Stimulated activated CD4-positive, alpha-beta T cell treated with anti-CD3 and anti-CD28 coated beads, Interleukin-12 subunit alpha, Interleukin-12 subunit beta, amount 100 ng/mL, for 48 hours (primary cell): ENCODE data around the gene TAF4.
A peak's percentile ranks its signal among the peaks of the same experiment; 100 is the strongest.

Source experiments
- DNase-seq, 3 donors: peaks; one replicate each; pipeline ENCODE4 v3.0.0-alpha.2; 2020; ENCODE audit warnings: low read depth in 2 of 3, low spot score in 1 of 3

Gene TAF4

DNA sequence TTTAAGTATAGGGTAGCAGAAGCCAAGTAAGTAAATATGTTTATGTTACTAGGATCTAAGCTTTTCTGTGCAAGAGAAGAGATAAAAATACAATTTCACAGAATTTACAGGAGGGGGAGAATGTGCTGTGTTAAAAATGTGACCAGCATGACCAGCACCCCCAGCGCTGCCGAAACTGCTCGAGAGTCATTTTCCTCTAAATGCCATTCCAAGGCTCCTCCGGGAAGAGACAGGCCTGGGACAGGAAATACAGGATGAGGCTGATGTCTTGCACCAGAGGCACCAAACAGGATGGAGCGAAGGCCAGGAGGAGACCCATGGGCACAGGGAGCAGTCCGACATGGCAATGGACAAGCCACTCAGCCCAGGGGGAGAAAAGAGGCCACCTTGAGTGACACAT lies 21.1 kb downstream of the TAF4 start:
- no peak for DNase-seq

DNA sequence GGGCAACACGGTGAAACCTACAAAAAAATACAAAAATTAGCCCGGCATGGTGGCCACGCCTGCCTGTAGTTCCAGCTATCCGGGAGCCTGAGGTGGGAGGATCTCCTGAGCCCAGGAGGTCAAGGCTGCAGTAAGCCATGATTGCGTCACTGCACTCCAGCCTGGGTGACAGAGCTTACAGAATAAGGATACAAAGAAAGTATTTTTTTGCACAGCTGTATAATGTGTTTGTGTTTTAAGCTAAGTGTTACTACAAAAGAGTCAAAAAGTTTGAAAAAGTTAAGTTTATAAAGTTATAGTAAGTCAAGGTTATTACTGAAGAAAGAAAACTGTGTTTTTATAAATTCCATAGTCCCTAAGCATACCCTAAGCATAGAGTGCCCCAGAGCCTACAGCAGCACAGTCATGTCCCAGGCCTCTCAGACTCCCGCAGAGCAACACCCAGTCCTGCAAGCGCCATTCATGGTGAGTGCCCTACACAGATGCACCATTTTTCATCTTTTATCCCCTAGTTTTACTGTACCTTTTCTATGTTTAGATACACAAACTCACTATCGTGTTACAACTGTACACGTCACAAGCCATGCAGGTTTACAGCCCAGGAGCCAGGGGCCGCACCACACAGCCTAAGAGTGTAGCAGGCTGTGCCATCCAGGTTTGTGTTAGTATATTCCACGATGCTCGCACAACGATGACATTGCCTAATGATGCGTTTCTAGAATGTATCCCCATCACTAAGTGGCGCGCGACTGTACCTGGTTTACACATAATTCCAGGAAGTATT lies 22.4 kb downstream of the TAF4 start:
- DNase-seq = no peak

DNA sequence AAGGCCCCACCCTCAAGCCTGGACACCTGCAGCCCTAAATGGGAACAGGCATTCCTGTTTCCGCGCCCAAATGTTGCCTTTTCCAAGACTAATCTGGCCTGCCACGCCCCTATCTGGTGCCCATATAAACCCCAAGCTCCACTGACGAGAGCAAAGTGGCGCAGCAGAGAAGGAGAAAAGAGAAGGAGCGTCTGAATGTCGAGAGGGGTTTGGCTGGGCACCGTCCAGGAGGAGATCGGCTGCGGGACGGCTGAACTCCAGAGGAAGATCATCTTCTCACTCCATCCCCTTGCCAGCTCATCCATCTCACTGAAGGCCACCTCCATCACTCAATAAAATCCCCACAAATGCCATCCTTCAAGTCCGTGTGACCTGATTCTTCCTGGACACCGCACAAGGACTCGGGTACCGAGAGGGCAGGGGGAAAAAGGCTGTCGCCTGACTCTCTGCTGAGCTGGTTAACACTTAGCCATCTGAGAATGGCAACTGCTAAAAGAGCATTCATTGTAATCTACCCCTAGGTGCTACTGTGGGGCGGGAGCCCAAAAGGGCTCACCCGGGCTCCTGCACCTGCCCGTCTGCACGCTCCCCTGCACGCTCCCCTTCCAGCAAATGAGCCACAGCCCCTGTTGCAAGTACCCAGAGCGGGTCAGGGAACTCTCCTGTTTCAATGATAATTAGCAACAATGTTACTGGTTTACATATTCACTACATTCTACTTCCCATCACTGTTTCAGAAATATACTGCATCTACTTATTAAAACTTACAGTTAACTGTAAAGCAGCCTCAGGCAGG lies 23.5 kb downstream of the TAF4 start:
- no peak for DNase-seq

DNA sequence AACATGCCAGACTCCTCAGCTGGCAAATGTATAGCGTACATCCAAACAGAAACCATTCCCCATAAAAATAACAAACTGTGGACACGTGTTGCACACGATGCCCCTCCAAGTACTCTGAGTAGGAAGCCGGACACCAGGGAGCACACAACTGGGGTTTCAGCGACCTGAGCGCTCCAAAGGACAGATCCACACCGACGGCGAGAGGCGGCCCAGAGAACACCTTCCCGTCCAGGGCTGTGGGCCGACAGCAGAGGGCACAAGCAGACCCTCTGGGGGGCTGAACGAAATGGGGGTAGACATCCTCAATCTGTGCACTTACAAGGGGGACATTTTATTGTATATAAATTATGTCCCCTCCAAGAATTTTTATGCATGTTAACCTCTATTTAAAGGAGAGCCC lies 24.7 kb downstream of the TAF4 start:
- no peak for DNase-seq

DNA sequence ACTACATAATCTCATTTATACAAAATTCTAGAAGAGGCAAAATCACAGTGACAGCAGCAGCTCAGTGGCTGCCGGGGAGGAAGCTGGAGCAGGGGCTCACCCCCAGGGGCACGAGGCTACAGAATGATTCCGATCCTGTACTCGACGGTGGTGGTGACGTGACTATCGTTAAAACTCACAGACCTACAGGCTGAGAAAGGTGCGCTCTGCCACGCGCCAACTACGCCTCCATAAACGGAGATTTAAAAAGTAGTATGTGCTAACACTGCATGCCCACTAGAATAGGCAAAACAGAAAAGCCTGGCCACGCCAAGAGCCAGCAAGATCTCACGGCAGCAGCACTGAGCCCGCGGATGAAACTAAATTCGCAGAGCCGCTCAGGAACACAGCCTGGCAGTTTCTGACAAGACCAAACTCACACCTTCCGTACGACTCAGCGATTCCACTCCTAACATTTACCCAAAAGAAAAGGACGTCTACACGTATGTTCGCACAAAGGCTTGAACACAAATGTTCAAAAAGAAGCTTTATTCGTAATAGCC lies 25.2 kb downstream of the TAF4 start:
- DNase-seq = no peak

DNA sequence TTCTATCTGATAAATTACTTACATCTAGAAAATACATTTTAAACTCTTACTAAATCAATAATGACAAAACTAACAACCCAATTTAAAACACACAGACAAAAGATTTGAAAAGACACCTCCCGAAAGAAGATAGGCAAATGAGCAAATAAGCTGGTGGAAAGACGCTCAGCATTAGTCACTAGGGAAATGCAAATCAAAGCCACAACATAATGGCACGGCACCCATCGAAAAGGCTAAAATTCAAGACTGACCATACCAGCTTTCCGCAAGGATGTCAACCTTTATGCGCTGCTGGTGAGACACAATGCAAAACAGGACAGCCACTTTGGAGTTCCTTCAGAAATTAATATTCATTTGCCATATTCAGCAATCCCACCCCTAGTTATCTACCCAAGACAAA lies 25.9 kb downstream of the TAF4 start:
- DNase-seq = no peak

DNA sequence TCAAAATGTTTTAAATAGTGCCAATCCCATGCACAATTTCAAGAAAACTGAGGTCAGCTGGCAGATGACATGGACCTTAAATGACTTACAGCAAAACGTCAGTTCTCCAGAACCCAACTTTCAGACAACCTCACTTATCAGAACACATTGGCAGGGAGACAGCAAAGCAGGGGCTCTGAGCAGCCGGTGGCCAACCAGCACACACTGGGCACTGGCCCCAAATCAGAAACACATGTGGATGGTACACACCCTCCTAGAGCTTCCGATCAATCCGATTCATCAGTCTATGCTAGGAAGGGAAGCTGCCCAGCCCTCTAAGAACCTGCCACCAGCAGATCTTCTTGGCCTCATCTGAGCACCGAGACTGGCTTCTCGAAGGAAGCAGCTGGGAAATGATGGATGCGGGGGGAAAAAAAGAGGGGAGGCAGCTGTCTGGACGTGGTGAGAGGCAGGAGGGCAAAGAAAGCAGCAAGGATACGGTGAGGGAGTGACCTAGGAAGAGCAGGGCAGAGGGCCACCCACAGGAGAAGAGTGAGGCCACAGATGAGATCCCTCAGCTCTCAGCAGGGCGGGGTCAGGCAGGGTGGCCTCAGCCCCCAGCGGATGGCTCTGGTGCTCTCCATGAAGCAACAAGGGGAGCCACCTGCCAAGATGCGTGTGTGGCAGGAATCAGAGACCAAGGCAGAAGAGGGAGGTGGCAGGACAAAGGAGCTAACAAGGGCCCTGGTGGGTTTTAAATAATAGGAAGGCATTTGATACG lies 32.9 kb downstream of the TAF4 start:
- no peak for DNase-seq

DNA sequence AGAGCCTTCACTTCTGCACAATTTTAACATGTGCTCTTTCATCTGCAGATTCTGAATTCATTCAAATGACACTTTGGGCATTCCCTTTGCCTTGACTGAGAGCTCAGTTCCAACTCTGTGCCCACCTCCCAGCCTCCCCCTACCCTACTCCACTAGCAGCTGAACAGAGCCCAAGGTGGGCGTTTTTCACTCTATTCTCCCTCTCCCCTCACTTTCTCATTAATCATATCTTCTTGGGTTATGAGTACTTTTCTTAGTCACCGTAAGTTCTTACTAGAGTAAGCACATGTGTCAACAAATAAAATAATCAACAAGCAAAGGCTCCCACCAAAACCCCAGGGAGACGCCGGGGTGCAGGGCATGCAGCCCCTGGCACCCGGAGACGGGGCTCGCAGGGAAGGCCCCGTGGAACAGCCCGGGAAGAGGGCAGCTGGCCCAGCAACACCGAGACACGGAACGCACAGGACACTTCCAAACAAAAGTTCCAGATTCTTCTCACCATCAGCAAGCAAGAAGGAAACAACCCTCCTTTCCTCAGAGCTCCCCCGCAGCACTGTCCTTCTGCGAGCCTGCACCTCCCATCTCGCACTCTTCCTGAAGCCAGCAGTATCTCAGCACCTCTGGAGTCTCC lies 34.1 kb downstream of the TAF4 start:
- no peak for DNase-seq

DNA sequence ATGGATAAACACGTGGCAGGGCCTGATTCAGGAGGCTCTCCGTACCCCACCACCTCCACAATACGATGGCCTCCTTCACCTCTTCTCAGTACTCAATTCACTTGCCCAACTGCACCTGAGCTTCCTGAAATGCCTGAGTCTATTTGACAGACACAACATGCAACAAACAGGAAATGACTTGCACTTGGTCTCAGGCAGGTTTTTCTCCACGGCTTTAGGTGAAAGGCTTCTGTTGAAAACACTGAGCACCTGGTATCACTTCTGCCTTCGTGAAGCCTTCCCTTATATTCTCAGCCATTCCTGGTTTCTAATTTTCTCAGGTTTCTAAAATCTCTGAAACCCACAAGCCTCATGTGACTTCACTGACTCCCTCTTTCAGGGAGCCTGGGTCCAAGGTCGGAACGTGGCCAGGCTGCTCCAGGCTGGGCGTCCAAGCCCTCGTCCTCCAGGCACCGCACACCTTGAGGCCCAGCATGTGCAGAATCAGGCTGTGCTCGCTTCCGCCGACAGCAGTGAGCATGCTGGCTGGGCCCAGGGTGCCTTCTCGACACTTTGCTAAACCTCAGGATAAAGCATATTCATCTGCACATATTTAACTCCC lies 34.7 kb downstream of the TAF4 start:
- peak in 1 of 3 donors; percentile 5 for DNase-seq

DNA sequence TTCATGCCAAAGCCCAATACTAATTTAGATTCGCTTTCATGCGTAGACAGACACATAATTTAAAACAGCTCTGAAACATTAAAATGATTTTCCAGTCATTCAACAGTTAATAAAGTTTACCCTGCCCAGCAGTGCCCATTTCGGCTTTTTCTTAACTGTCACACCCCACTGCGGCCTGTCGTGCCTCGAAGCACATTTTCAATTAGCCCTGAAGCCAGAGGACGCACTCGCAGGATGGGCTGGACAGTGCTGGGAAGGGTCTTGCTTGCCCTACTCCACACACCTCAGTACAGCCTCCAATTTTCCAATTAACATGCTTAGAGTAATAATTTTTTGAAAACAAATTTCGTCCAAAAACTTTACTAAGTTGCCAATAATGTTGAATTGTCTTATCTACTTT lies 35.3 kb downstream of the TAF4 start:
- no peak for DNase-seq

DNA sequence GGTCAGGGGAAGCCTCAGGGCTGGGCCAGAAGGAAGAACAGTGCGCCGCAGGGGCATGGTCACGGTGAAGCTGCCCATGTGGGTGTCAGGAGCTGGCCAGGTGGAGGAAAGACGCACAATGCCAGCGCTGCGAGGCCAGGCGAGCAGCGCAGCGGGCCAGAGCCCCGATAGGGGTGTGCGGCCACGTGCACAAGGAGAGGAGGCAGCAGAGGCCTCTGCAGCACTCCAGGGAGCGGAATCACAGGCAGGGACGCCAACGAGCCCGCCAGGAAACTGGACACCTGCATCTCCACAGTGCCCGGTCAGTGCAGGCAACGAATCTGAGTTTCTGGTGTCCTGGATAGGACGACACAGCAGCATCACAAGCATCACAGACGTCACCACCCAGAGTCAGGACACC lies 35.7 kb downstream of the TAF4 start:
- no peak for DNase-seq

DNA sequence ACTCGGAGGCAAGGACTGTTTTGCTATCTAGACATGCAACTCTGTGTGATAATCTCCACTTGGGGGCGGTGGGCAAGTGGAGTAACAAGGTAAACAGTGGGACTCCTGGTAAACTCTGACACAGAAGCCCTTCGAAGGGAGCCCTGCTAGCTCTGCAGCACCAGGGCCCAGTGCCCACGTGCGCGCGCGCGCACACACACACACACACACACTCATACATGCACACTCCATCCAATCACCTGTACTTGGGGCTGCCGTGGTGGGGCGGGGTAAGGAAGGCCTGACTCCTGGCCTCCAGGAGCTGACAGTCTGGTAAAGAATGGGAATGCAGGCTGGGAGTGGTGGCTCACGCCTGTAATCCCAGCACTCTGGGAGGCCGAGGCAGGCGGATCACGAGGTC lies 36.4 kb downstream of the TAF4 start:
- DNase-seq = no peak

DNA sequence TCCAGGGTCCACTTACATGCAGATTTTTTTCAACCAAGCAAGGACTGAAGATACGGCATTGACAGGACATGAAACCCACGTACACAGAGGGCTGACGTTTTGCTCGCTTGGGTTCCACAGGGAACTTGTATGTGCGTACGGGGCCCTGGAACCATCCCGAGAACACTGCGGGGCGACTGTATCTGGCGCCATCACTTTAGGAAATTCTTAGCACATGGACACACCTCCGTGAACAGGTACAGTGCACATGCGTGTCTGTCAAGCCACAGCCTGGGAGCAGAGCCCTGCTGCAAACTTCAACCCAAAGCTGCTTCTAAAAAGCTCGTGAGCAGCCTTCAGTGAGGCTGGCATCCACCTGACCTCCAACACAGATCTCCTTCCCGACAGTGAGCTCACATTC lies 37.3 kb downstream of the TAF4 start:
- DNase-seq = no peak

DNA sequence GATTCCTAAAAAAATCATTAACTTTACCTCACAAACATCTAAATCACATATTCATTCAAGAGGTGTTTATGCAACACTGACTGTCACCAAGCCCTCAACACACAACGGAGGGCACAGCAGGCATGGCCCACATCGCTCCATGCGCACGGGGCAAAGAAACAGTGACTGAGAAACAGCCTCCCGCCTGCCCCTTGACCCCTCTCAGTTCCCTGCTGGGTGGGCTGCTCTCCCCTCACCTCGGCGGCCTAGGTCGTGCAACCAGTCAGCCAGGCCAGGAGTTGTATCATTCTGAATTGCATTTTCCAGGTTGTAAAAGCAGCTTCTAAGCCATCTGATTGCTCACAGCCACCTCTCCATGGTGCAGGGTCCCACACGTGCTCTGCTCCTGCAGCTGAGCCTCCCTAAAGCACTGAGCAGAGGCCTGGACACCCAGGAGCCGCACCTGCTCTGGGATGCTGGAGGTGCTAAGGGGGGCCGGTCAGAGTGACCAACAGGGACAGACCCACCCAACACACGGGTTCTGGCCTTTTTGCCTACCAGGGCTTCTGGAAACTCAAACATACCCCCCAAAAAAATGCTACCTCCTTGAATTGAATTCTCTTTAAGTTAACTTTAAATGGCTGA lies 37.9 kb downstream of the TAF4 start:
- DNase-seq = no peak

DNA sequence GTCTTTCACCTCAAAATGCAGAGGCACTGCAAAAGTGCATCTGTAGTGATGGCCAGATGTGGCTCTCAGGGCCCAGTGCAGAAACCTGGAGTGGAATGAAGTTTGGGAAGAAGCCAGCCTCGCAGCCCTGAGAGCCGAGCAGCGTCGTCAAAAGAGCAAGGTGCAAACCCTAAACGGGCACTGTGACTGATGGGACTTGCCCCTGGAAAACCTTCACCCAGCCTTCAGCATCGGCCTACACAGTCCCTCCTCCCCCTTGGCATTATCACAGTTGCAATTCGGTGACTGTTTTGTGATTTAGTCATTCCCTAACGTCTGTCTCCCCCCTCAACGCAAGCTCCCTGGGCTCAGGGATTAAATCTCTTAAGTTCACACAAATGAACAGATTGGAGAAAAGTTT lies 38.6 kb downstream of the TAF4 start:
- no peak for DNase-seq

DNA sequence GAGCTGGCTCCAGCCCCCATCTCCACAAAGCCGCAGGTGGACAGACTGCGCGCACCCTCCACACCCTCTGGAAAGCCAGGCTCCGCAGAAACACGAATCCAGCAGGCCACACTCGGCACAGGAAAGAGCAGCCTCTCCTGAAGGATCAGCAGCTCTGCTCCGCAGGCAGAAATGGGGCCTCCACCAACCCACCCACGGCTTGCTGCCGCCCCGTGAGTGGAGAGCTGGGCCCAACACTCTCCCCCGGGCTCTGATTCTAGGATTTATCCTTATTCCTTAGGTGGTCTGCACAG lies 39.2 kb downstream of the TAF4 start:
- DNase-seq = no peak

DNA sequence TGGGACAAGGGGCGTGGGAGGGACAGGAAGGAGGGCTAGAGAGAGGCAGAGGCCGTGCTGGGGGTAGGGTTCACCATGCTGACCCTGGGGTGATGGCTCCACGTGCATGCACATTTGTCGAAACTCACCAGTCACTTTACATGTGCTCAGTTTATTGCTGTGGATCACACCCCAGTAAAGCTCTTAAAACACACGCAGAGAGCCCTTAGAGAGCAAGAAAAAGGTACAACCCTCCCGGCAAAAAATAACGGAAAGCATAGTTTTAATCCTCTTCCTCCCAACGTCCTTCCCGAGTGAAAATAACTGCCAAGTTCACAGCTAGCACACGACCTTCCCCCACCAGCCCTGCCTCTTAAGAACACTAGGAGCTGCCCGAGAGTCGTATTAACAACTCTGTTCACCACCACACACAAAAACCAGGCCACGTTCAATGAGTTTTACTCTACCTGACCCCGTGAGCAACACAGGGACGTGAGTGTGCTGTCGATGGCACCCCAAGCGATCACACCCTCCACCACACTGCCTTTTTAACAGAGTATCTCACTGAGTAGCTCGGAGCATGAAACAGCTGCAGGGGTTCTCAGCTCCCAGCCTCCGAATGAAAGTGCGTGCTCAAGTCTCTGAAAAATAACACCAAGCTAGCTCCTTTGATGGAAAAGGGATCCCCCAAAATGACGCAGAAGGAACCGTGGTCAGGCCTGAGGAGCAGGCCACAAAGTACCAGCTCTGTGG lies 39.7 kb downstream of the TAF4 start:
- DNase-seq = no peak

DNA sequence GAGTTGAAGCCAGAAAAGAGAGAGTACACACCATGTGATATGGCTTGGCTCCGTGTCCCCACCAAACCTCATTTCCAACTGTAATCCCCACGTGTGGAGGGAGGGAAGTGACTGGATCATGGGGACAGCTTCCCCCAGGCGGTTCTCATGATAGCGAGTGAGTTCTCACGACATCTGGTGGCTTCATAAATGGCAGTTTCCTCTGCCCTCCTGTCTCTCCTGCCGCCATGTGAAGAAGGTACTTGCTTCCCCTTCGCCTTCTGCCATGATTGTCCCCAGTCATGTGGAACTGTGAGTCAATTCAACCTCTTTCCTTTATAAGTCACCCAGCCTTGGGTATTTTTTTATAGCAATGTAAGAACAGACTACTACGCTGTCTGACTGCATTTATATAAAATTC lies 40.3 kb downstream of the TAF4 start:
- no peak for DNase-seq

DNA sequence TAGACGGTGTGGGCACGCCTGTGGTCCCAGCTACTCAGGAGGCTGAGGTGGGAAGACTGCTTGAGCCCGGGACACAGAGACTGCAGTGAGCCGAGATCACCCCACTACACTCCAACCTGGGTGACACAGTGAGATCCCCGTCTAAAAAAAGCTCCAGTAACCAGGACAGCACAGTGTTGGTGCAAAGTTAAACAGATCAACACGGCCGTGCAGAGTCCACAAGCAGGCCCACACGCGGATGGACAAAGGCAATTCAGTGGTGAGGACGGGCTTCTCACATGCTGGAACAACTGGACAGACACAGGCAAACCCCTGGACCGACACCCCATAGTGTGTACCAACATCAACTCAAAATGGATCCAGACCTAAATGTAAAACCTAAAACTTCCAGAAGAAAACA lies 41.7 kb downstream of the TAF4 start:
- no peak for DNase-seq

DNA sequence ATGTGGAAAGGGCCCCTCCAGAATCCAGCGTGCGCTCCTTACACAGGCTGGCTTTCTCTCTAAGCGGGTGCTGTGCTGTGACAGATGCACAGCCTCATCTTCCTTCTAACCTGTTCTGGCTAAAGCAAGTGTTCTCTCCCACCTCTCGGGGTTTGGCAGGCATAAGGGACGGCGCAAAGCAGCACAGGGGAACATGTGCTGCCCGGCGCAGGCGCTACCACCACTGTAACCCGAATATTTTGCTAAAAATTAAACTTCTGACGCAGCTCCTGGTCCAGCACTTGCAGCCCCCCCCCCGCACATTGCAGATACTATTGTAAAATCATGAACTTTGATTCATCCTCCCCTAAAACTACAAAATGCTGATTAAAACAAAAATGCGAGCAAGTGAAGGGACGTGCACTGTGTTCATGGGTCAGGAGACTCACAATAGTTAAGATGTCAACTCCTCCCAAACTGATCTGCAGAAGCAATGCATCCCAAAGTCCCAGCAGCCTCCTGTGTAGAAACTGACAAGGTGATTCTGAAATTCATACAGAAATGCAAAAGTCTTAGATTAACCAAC lies 43.0 kb downstream of the TAF4 start:
- DNase-seq = no peak
